ENCODE measurements around the gene ARID1B. TPM values are rescaled to one million over a fixed set of nuclear protein-coding genes. Genes with fewer than 3 reads are reported as not detected.

Gene ARID1B
- total RNA-seq, 2 experiments from 2014 or later, result 36.9 to 38.9 TPM

- Mint-ChIP-seq H3K36me3 (ENCODE audit: low read depth) (no peaks in the 10 kb centered on the region), H3K27ac (peak overlapping the region; percentile 69), H3K4me3 (peak overlapping the region; percentile 76), H3K27me3 (no peaks in the 10 kb centered on the region), H3K4me1 (ENCODE audit: low read depth) (peaks cover 15% of the 10 kb centered on the region), H3K9me3 (no peaks in the 10 kb centered on the region)
- no peak for TF ChIP-seq CTCF (IDR thresholded peaks at IDR 0.05)
- intact Hi-C loops (cut with micrococcal nuclease), result no loop called here
- DNase-seq, result no peak
- peak; percentile 8 for ATAC-seq
- POLR2A ChIA-PET, result interaction anchor here (0.6 kb wide), 1 partner anchor 589 kb away, joined by 3 read pairs; no protein-coding TSS in a partner anchor
- CTCF ChIA-PET, result interaction anchor here (2.0 kb wide), 1 partner anchor 14 kb away, joined by 16 read pairs; no protein-coding TSS in a partner anchor
Observed at GRCh38 chr6:157221817-157222175, 444.6 kb downstream of the ARID1B start.

- no peaks in the 10 kb centered on the region for H3K36me3 Mint-ChIP-seq (ENCODE audit: low read depth)
- H3K4me1 Mint-ChIP-seq (ENCODE audit: low read depth), result peaks cover 20% of the 10 kb centered on the region
- H3K4me3 Mint-ChIP-seq, result no peak overlapping the region
- CTCF ChIA-PET, result interaction anchor here (1.4 to 2.0 kb wide), 2 partner anchors 10 to 14 kb away, joined by 7 to 16 read pairs; no protein-coding TSS in a partner anchor
- H3K9me3 Mint-ChIP-seq, result no peaks in the 10 kb centered on the region
- POLR2A ChIA-PET, result interaction anchor here (0.6 to 1.0 kb wide), 2 partner anchors 14 to 590 kb away, joined by 3 read pairs; no protein-coding TSS in a partner anchor
- ATAC-seq (no peak), DNase-seq (no peak)
- intact Hi-C loops (cut with micrococcal nuclease), result no loop called here
- no peak for TF ChIP-seq CTCF (IDR thresholded peaks at IDR 0.05)
- H3K27ac Mint-ChIP-seq, result no peak overlapping the region
- H3K27me3 Mint-ChIP-seq, result no peaks in the 10 kb centered on the region
Observed at GRCh38 chr6:157222201-157222981, 445.2 kb downstream of the ARID1B start.

GRCh38 chr6:157223021-157223430, 445.8 kb downstream of the ARID1B start:
- peaks cover 25% of the 10 kb centered on the region for H3K4me1 Mint-ChIP-seq (ENCODE audit: low read depth)
- intact Hi-C loops (cut with micrococcal nuclease), result no loop called here
- H3K36me3 Mint-ChIP-seq (ENCODE audit: low read depth), result no peaks in the 10 kb centered on the region
- no peak for DNase-seq
- no peak for ATAC-seq
- ChIA-PET POLR2A (interaction anchor here (0.6 to 1.0 kb wide), 2 partner anchors 10 to 14 kb away, joined by 3 read pairs; no protein-coding TSS in a partner anchor), CTCF (interaction anchor here (1.2 to 2.0 kb wide), 3 partner anchors 10 to 39 kb away, joined by 3 to 16 read pairs (median 7); no protein-coding TSS in a partner anchor)
- H3K27me3 Mint-ChIP-seq, result no peaks in the 10 kb centered on the region
- H3K9me3 Mint-ChIP-seq, result no peaks in the 10 kb centered on the region
- TF ChIP-seq CTCF (IDR thresholded peaks at IDR 0.05), result no peak
- H3K27ac Mint-ChIP-seq, result no peak overlapping the region
- no peak overlapping the region for H3K4me3 Mint-ChIP-seq

- H3K4me3 Mint-ChIP-seq, result no peak overlapping the region
- no peaks in the 10 kb centered on the region for H3K9me3 Mint-ChIP-seq
Observed at GRCh38 chr6:157223511-157223910, 446.3 kb downstream of the ARID1B start.

More at GRCh38 chr6:157223511-157223910, 446.3 kb downstream of the ARID1B start:
- no peak for DNase-seq
- TF ChIP-seq CTCF (IDR thresholded peaks at IDR 0.05), result no peak
- H3K4me1 Mint-ChIP-seq (ENCODE audit: low read depth), result peaks cover 25% of the 10 kb centered on the region
- H3K36me3 Mint-ChIP-seq (ENCODE audit: low read depth), result no peaks in the 10 kb centered on the region
- no peaks in the 10 kb centered on the region for H3K27me3 Mint-ChIP-seq
- intact Hi-C loops (cut with micrococcal nuclease), result no loop called here
- ChIA-PET POLR2A (interaction anchor here (0.6 to 1.0 kb wide), 2 partner anchors 10 to 13 kb away, joined by 3 read pairs; no protein-coding TSS in a partner anchor), CTCF (interaction anchor here (1.2 to 2.0 kb wide), 4 partner anchors 9 to 51 kb away, joined by 3 to 16 read pairs (median 6); no protein-coding TSS in a partner anchor)
- H3K27ac Mint-ChIP-seq, result no peak overlapping the region
- ATAC-seq, result no peak

All from activated CD8-positive, alpha-beta T cell treated with anti-CD3 and anti-CD28 coated beads for 36 hours (primary cell).